ENCODE measurements around the gene VANGL1.

DNA sequence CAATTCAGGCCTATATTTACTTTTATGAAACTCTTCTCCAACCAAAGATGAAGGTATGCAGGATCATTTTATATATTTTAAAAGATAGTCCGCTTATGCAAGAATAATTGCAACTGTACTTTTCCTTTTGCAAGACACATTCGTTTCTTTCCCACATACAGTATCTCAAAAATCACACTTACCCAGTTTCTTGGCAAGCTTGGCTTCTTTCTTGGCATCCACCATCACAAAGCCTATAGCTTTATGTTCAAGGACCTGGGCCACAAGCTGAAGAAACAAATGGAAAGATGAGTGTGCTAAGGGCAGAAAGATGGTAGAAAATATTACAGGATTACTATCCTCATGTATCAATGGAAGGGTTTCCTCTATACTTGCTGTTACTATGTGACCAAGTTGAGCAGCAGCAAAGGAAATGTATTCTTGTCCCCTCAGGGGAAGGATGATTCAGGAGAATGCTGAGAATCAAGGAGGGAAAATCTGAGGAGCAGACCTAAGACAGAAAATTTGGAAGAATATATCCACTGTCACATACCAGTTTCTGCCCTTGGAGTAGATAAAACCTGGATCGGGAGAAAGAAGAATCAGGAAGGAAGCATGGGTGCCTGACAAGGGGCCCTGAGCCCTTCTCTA lies 103.0 kb downstream of the VANGL1 start:
- TF ChIP-seq, protein P1, sequence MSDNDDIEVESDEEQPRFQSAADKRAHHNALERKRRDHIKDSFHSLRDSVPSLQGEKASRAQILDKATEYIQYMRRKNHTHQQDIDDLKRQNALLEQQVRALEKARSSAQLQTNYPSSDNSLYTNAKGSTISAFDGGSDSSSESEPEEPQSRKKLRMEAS (IDR thresholded peaks at IDR 0.05) = no peak
- no peak for TF ChIP-seq SAP30 (IDR thresholded peaks at IDR 0.05; ENCODE audit: insufficient read depth, insufficient replicate concordance, low read length)
- no peak for TF ChIP-seq GABPA (IDR thresholded peaks at IDR 0.05; ENCODE audit: borderline replicate concordance, insufficient read depth, low read length)

All from H1 (cell line).